HG03135 (cell line): ENCODE results near the gene LDHAL6B.

Experiments
- ATAC-seq: cut with Tn5 transposase; IDR thresholded peaks from one replicate; pipeline ENCODE4 v1.9.1; 2021; ENCODE audit warnings: mild to moderate bottlenecking, moderate library complexity; ENCODE audit not compliant: unreplicated experiment

The LDHAL6B gene

GRCh38 chr15:59216911-59217310 lies 10.3 kb downstream of the LDHAL6B start:
- no peak for ATAC-seq

DNA sequence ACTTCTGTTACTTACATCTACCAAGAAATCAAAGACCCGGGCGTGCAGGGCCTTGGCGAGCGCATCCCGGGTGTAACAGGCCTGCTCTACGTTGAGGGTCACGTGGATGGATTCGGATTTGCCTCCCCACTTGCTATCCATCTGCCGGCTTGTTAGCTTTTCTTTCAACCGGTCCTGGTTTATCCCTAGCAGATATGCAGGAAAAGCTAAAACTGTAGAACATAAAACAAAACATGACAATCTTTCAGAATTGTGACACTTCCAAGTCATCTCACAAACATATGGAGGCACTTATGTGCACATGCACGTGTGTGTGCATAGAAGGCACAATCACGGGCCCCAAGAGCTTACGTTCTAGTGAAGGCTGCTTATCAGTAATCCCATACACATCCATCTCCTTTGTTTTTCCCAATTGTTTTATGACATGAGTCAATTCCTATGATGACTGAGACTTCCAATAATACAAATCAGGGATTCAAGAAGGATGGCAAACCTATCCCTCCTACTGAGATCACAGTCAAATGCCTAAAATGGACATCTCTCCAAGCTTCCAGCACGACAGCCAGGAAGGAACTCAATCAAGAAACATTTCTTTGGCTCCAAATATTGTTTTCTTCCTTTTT lies 11.3 kb downstream of the LDHAL6B start:
- ATAC-seq, result no peak

- ATAC-seq, result no peak
These were observed 12.1 kb downstream of the LDHAL6B start for GRCh38 chr15:59218710-59219109.

- ATAC-seq, result no peak
These were observed 15.2 kb downstream of the LDHAL6B start for GRCh38 chr15:59221511-59222505.

- ATAC-seq, result no peak
These were observed 16.4 kb downstream of the LDHAL6B start for GRCh38 chr15:59222906-59223550.

- no peak for ATAC-seq
These were observed 17.1 kb downstream of the LDHAL6B start for GRCh38 chr15:59223736-59224135.

DNA sequence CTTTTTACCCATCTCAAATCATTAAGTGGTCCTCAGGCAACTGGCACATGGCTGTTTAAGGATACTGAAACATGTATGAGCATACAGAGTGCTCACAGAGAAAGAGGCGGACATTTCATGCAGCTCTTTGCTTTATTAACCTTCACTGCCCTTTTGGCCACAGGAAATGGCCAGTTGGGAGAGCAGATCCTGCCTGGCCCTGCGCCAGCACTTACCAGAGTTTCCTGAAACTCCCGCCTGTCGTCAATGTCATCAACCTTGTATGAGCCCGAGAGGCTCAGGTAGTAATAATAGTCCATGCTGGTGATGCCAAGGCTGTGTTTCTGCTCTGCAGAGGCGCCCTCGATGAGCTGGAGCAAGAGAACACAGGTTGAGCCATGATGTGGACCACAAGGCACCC lies 17.8 kb downstream of the LDHAL6B start:
- ATAC-seq, result no peak

DNA sequence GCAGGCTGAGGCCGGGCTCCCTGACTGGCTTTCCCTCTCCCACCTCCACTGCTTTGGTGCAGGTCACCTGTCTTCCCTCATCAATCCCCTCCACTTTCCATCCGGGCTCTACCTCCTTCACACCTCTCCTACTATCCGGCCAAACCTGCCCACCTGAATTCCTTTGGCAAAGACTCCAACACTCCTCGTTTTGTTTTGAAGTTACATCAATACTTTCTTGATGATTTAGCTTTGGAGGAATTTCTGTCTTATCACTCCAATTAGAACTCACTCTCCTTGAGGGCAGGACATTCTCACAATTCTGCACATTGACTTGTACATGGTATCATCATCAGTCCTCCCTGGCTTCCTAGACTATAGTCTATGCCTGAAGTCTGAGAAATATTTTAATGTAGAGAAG lies 20.4 kb downstream of the LDHAL6B start:
- ATAC-seq, result no peak

- ATAC-seq, result no peak
These were observed 22.4 kb downstream of the LDHAL6B start for GRCh38 chr15:59229015-59229414.

- ATAC-seq, result no peak
These were observed 22.8 kb downstream of the LDHAL6B start for GRCh38 chr15:59229453-59229852.

- no peak for ATAC-seq
These were observed 23.9 kb downstream of the LDHAL6B start for GRCh38 chr15:59230531-59231055.

- ATAC-seq, result no peak
These were observed 25.8 kb downstream of the LDHAL6B start for GRCh38 chr15:59232476-59232875.

DNA sequence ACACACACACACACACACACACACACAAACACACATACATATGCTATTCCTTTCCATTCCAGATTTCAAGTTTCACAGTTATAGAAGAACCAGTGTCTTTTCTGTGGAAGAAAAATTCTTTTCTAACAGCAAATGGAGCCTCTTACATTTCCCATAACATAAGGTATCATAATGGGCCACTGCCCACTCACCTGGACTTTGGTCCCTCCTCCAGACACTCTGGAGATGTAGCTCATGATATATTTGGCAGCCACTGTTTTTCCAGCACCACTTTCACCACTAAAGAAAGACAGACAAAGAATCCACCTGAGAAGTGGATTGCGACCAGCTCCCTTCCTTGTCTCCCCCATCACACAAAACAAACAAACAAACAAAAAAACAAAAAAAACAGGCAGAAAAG lies 29.8 kb downstream of the LDHAL6B start:
- no peak for ATAC-seq

DNA sequence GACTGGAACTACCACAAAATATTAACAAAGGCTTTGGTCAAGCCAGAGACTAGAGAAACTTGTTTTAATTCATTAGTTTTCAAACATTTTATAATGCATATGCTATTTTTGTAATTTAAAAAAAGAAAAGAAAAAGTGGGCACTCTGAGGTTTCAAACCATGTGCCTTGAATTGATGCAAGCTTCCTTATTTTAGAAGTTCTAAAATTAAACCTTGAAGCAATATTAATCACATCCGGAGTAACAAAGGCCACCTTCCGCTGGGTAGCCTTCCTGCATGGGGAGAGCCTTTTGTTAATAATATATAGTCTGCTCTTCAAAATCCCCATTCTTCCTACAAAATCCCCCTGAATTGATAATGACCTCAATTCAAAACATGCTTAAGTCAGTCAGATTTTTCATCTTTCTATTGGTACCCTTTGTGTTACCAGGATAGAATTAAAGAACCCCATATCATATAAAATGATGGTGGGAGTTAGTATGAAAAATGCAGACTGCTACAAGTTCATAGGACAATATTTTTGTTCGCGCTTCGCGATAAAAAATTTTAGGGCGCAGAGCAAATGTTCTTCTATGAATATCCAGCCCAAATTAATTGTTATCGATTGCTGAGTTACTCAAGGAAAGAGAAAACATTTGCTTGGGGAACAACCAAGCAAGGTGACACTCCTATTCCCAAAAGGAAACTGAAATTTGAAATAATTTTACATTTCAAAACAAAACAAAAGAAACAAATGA lies 30.6 kb downstream of the LDHAL6B start:
- peak; percentile 60 for ATAC-seq

- ATAC-seq, result peak; percentile 35
These were observed 31.3 kb downstream of the LDHAL6B start for GRCh38 chr15:59237924-59238331.

DNA sequence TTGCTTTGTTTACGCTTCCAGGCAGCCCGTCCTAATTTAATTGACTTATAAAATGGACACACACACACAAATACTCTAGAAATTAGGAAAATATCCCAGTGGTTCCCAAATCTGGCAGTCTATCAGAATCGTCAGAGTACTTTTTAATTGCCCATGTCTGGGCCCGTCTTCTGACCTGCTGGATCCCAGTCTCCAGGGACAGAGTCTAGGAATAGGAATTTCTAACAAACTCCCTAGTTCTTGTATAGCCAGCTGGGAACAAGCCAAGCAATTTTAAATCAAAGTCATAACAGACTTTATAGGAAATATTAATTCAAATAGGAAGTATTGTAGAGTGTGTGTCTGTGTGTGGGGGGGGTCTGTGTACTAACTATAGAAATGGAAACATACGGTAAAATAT lies 33.4 kb downstream of the LDHAL6B start:
- no peak for ATAC-seq

GRCh38 chr15:59242649-59243048 lies 36.0 kb downstream of the LDHAL6B start:
- ATAC-seq, result no peak

DNA sequence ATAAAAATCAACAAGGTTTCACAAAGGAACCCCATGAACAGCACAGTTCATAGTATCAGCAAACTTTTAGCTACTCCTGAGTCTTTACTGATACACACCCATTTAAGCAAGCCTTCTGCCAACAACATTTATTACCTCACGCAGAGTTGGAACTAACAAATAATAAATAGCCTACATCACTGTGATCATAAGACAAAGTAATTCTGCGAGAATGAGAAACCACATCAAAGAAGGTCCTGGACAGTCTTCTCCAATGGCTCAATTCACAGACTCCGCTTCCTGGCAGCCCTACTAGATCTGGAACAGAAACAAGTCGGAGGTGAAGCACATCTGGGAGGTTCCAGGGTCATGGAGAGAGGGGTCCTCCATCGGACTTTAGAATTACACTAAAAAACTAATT lies 37.0 kb downstream of the LDHAL6B start:
- no peak for ATAC-seq

GRCh38 chr15:59244337-59244736 lies 37.7 kb downstream of the LDHAL6B start:
- peak; percentile 91 for ATAC-seq

DNA sequence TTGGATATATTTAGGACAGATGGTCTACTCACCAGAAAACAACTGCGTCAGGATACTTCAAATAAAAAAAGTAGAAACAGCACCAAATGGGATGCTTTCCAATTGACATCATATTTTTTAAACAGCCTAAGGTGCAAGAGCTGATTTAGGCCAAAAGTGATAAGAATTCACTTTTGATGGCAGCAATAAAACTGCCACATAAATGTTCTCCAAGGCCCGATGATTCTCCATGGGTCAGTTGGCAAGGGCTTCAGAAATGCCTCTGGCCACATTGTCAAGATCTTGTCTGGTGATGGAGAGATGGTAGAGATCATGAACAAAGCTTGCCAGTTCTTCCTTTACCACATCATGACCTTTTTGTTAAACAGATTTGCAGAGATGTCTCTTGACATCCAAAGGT lies 38.9 kb downstream of the LDHAL6B start:
- no peak for ATAC-seq

GRCh38 chr15:59247364-59247763 lies 40.7 kb downstream of the LDHAL6B start:
- no peak for ATAC-seq
